PC-3 (cell line): Measurements from ENCODE around the gene IL36B. TPM values are rescaled to one million over a fixed set of nuclear protein-coding genes. Genes with fewer than 3 reads are reported as not detected.

ENCODE experiments used
- ATAC-seq: fragments of 200-7000 bp; cut with Tn5 transposase; 2 replicates; pipeline ENCODE4 v1.9.1; 2020; ENCODE audit warnings: mild to moderate bottlenecking, moderate library complexity
- BruUV-seq: library from RNA; stranded (reverse); fragments of 400-500 nt; replicated peaks from 2 replicates; lab custom pipeline; 2021; lab: Mats Ljungman, UMichigan
- CTCF ChIA-PET: fragments of 300-600 bp; sonication (Branson Sonifier 250); formaldehyde crosslinking; loops from one replicate; lab custom pipeline; 2022; ENCODE audit warnings: antibody characterized with exemption; lab: Charles Lee
- POLR2A ChIA-PET: fragments of 300-600 bp; sonication (Branson Sonifier 250); formaldehyde crosslinking; loops from one replicate; lab custom pipeline; 2022; ENCODE audit warnings: antibody characterized with exemption; ENCODE audit not compliant: unreplicated experiment; lab: Charles Lee
- DNase-seq: peaks from one replicate; pipeline ENCODE4 v3.0.0-alpha.2; 2015
- H2AFZ ChIP-seq: fragments of 300-600 bp; sonication (generic); 2 replicates; pipeline ENCODE4 v1.6.0; 2016; ENCODE audit warnings: antibody characterized with exemption, low read length
- H3F3A ChIP-seq: fragments of 300-600 bp; sonication (generic); one replicate; pipeline ENCODE4 v1.6.0; 2017; ENCODE audit warnings: antibody characterized with exemption, low read length, control low read depth, mild to moderate bottlenecking; ENCODE audit not compliant: unreplicated experiment
- H3K27ac ChIP-seq: fragments of 300-600 bp; sonication (generic); 2 replicates; pipeline ENCODE4 v1.5.1; 2016; ENCODE audit warnings: mild to moderate bottlenecking, low read length
- H3K27me3 ChIP-seq: fragments of 300-600 bp; sonication (generic); 2 replicates; pipeline ENCODE4 v1.6.1; 2016; ENCODE audit warnings: low read length, mixed read lengths
- H3K36me3 ChIP-seq: fragments of 300-600 bp; sonication (generic); 2 replicates; pipeline ENCODE4 v1.6.1; 2016; ENCODE audit warnings: low read depth, mixed run types, low read length, mixed read lengths
- H3K4me1 ChIP-seq: fragments of 300-600 bp; sonication (generic); 2 replicates; pipeline ENCODE4 v1.5.1; 2016; ENCODE audit warnings: low read length; ENCODE audit not compliant: insufficient read depth
- H3K4me2 ChIP-seq: fragments of 300-600 bp; sonication (generic); 2 replicates; pipeline ENCODE4 v1.6.0; 2016; ENCODE audit warnings: low read length
- H3K4me3 ChIP-seq: fragments of 300-600 bp; sonication (generic); 2 replicates; pipeline ENCODE4 v1.5.1; 2016; ENCODE audit warnings: mild to moderate bottlenecking, low read length, mixed read lengths
- H3K79me2 ChIP-seq: fragments of 300-600 bp; sonication (generic); 2 replicates; pipeline ENCODE4 v1.6.1; 2017; ENCODE audit warnings: low read length, mixed read lengths
- H3K9ac ChIP-seq: fragments of 300-600 bp; sonication (generic); 2 replicates; pipeline ENCODE4 v1.6.0; 2016; ENCODE audit warnings: mild to moderate bottlenecking, low read length
- H3K9me2 ChIP-seq: fragments of 300-600 bp; sonication (generic); replicated peaks from 2 replicates; pipeline ENCODE4 v1.6.1; 2016; ENCODE audit warnings: mixed run types, low read length, mixed read lengths
- H3K9me3 ChIP-seq: fragments of 300-600 bp; sonication (generic); 2 replicates; pipeline ENCODE4 v1.6.1; 2016; ENCODE audit warnings: low read length, mixed read lengths
- H4K20me1 ChIP-seq: fragments of 300-600 bp; sonication (generic); 2 replicates; pipeline ENCODE4 v1.6.1; 2016; ENCODE audit warnings: low read length, mixed read lengths
- EZH2 ChIP-seq: fragments of 300-600 bp; sonication (generic); IDR thresholded peaks from one replicate; pipeline ENCODE4 v1.6.1; 2017; ENCODE audit warnings: antibody characterized with exemption, mild to moderate bottlenecking, low read length; ENCODE audit not compliant: unreplicated experiment
- EZH2phosphoT487 ChIP-seq: fragments of 300-600 bp; sonication (generic); IDR thresholded peaks from 2 replicates; pipeline ENCODE4 v1.6.1; 2018; ENCODE audit warnings: mild to moderate bottlenecking, antibody characterized with exemption, low read length, borderline replicate concordance
- intact Hi-C: fragments of 100-400 bp; cut with micrococcal nuclease; formaldehyde crosslinking; loops from 2 replicates; pipeline ENCODE4 v1.9.0; 2023
- total RNA-seq: library from RNA; depleted of rRNA; stranded (reverse); fragments of >200 nt; gene quantifications from 2 replicates; pipeline ENCODE4 v1.2.3, GENCODE V29; 2014
- TF ChIP-seq, protein P1 (sequence below): fragments of 300-600 bp; sonication (generic); conservative IDR thresholded peaks from 2 replicates; pipeline ENCODE4 v1.5.1; 2017; ENCODE audit warnings: antibody characterized with exemption, low read depth, mild to moderate bottlenecking, low read length

IL36B gene
- total RNA-seq, 1 experiment from 2014 or later, result not detected

DNA sequence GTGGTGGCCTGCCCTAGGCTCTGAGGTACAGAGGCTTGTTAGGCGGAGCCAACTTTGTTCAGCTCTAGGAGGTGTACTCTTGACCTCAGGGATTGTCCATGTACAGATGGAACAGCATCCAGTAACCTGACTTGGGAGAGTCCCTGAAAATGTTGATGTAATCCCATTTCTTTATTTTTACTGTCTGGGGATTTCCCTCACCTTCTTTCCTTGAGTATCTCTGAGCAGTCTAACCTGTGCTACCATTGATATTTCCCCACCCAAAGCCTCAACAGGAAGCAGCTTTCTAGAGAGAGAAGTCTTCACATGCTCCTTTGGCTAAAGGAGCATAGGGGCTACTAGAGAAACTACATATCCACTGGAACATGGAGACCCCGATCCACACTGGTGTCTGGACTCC, 37.0 kb downstream of the IL36B start:
- no peak overlapping the region for H2AFZ ChIP-seq
- H3K27me3 ChIP-seq, result 0 out of 2 replicates have a peak, but pooled peaks cover 4% of the 10 kb centered on the region
- no TSS peak for BruUV-seq
- H3F3A ChIP-seq, result no peaks in the 10 kb centered on the region
- ChIA-PET CTCF (no interaction called here), POLR2A (no interaction called here)
- 0 out of 2 replicates have a peak, but pooled peaks cover 4% of the 10 kb centered on the region for H3K9me2 ChIP-seq
- no peak for ATAC-seq
- H3K27ac ChIP-seq, result no peak overlapping the region
- H3K9me3 ChIP-seq, result no peaks in the 10 kb centered on the region
- no peak for DNase-seq
- no peaks in the 10 kb centered on the region for H3K4me1 ChIP-seq
- no peak overlapping the region for H3K4me3 ChIP-seq
- H3K36me3 ChIP-seq, result no peaks in the 10 kb centered on the region
- H3K4me2 ChIP-seq, result no peak overlapping the region
- H4K20me1 ChIP-seq, result no peaks in the 10 kb centered on the region
- TF ChIP-seq, protein P1, sequence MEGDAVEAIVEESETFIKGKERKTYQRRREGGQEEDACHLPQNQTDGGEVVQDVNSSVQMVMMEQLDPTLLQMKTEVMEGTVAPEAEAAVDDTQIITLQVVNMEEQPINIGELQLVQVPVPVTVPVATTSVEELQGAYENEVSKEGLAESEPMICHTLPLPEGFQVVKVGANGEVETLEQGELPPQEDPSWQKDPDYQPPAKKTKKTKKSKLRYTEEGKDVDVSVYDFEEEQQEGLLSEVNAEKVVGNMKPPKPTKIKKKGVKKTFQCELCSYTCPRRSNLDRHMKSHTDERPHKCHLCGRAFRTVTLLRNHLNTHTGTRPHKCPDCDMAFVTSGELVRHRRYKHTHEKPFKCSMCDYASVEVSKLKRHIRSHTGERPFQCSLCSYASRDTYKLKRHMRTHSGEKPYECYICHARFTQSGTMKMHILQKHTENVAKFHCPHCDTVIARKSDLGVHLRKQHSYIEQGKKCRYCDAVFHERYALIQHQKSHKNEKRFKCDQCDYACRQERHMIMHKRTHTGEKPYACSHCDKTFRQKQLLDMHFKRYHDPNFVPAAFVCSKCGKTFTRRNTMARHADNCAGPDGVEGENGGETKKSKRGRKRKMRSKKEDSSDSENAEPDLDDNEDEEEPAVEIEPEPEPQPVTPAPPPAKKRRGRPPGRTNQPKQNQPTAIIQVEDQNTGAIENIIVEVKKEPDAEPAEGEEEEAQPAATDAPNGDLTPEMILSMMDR, result no peak
- TF ChIP-seq EZH2 (no peak), EZH2phosphoT487 (no peak)
- intact Hi-C loops, result no loop called here
- no peak overlapping the region for H3K9ac ChIP-seq
- no peaks in the 10 kb centered on the region for H3K79me2 ChIP-seq

- TF ChIP-seq EZH2phosphoT487, result no peak
- ATAC-seq (no peak), DNase-seq (no peak)
- CTCF ChIA-PET, result no interaction called here
- Histone ChIP-seq H3K9me2 (0 out of 2 replicates have a peak, but pooled peaks cover 4% of the 10 kb centered on the region), H3K4me3 (no peak overlapping the region), H3K4me2 (no peak overlapping the region), H4K20me1 (no peaks in the 10 kb centered on the region), H3K79me2 (no peaks in the 10 kb centered on the region), H3K9ac (no peak overlapping the region), H3K27ac (no peak overlapping the region), H3K27me3 (0 out of 2 replicates have a peak, but pooled peaks cover 4% of the 10 kb centered on the region), H3K9me3 (no peaks in the 10 kb centered on the region), H2AFZ (no peak overlapping the region), H3F3A (no peaks in the 10 kb centered on the region), H3K4me1 (no peaks in the 10 kb centered on the region), H3K36me3 (no peaks in the 10 kb centered on the region)
- no TSS peak for BruUV-seq
- POLR2A ChIA-PET, result no interaction called here
- intact Hi-C loops, result no loop called here
Observed at GRCh38 chr2:113015042-113015441, 37.6 kb downstream of the IL36B start.

DNA sequence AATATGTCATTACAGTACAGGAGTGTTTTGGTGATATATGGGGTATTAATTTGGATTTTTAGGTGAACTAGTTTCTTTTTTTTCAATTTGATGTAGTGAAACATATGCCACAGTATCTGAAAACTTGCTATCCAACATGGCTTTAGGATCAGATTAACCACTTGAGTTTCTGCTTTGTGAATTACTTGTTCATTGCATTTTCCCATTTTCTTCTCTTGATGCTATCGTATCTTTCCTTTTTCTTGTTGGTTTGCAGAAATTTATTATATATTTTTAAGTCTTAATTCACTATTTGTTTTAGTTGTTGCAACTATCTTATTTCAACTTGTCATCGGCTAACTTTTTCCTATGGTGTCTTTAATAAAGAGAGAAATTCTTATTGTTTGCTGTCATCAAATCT, 38.6 kb downstream of the IL36B start:
- Histone ChIP-seq H3K4me3 (no peak overlapping the region), H4K20me1 (no peaks in the 10 kb centered on the region), H3K9me3 (no peaks in the 10 kb centered on the region), H3K36me3 (no peaks in the 10 kb centered on the region), H3K4me1 (no peaks in the 10 kb centered on the region), H3F3A (no peaks in the 10 kb centered on the region), H2AFZ (no peak overlapping the region), H3K79me2 (no peaks in the 10 kb centered on the region), H3K27ac (no peak overlapping the region), H3K4me2 (no peak overlapping the region), H3K27me3 (0 out of 2 replicates have a peak, but pooled peaks cover 4% of the 10 kb centered on the region), H3K9ac (no peak overlapping the region), H3K9me2 (0 out of 2 replicates have a peak, but pooled peaks cover 4% of the 10 kb centered on the region)
- TF ChIP-seq EZH2, result no peak
- TF ChIP-seq, protein P1, result no peak
- no peak for TF ChIP-seq EZH2phosphoT487
- POLR2A ChIA-PET, result no interaction called here
- ATAC-seq (no peak), DNase-seq (no peak)
- intact Hi-C loops, result no loop called here
- CTCF ChIA-PET, result no interaction called here
- BruUV-seq, result no TSS peak
